Activated CD8-positive, alpha-beta memory T cell treated with anti-CD3 and anti-CD28 coated beads, Interleukin-2, amount 50 U/mL, for 1 hour (primary cell): ENCODE measurements around the gene EPS8L3.
"Not testable (repeated sequence)": the region's sequence is repeated elsewhere in the genome, so short reads cannot be mapped to it uniquely, and the experiment has no call there.

Experiments
- DNase-seq: peaks from one replicate; pipeline ENCODE4 v3.0.0-alpha.2; 2020; ENCODE audit errors: extremely low read depth

The EPS8L3 gene

GRCh38 chr1:109763646-109764415 is at the start of gene EPS8L3:
Gene EPS8L3, minus strand, starts transcription at chr1:109763923. Its CDS starts 2,174 bp downstream, at chr1:109761749.
- no peak for DNase-seq

- DNase-seq: no peak
These were observed 49.1 kb upstream of the EPS8L3 start for GRCh38 chr1:109812691-109813393.

- DNase-seq: no peak
These were observed 45.0 kb upstream of the EPS8L3 start for GRCh38 chr1:109808703-109809102.

- no peak for DNase-seq
These were observed 44.3 kb upstream of the EPS8L3 start for GRCh38 chr1:109807822-109808680.

GRCh38 chr1:109807402-109807801 is 43.7 kb upstream of the EPS8L3 start:
- DNase-seq: no peak

GRCh38 chr1:109806733-109807400 is 43.1 kb upstream of the EPS8L3 start:
- no peak for DNase-seq

- DNase-seq: no peak
These were observed 41.9 kb upstream of the EPS8L3 start for GRCh38 chr1:109805486-109806165.

GRCh38 chr1:109804660-109805059 is 40.9 kb upstream of the EPS8L3 start:
- no peak for DNase-seq

- DNase-seq: no peak
These were observed 40.2 kb upstream of the EPS8L3 start for GRCh38 chr1:109803901-109804331.

GRCh38 chr1:109802901-109803561 is 39.3 kb upstream of the EPS8L3 start:
- no peak for DNase-seq

GRCh38 chr1:109802136-109802900 is 38.6 kb upstream of the EPS8L3 start:
- DNase-seq: peak; percentile 11

GRCh38 chr1:109801791-109802135 is 38.0 kb upstream of the EPS8L3 start:
- no peak for DNase-seq

GRCh38 chr1:109800291-109800690 is 36.6 kb upstream of the EPS8L3 start:
- DNase-seq: no peak

GRCh38 chr1:109799445-109799844 is 35.7 kb upstream of the EPS8L3 start:
- DNase-seq: no peak

GRCh38 chr1:109797303-109797595 is 33.5 kb upstream of the EPS8L3 start:
- not testable (repeated sequence) for DNase-seq

- DNase-seq: no peak
These were observed 33.0 kb upstream of the EPS8L3 start for GRCh38 chr1:109796484-109797302.

- DNase-seq: no peak
These were observed 30.8 kb upstream of the EPS8L3 start for GRCh38 chr1:109794319-109795132.
